Endothelial cell of umbilical vein (primary cell): ENCODE results near the gene PTGDS. TPM values are rescaled to one million over a fixed set of nuclear protein-coding genes. Genes with fewer than 3 reads are reported as not detected.

Experiments used
- BruUV-seq: library from RNA; stranded (reverse); fragments of 400-500 nt; replicated peaks from 2 replicates; lab custom pipeline; 2021; lab: Mats Ljungman, UMichigan
- CTCF ChIA-PET: fragments of 300-600, 350-600 bp; sonication (Branson Sonifier 250); formaldehyde crosslinking; loops from one replicate; lab custom pipeline; 2021; ENCODE audit warnings: antibody characterized with exemption, inconsistent platforms; lab: Charles Lee
- POLR2A ChIA-PET: fragments of 300-600, 350-600 bp; sonication (Branson Sonifier 250); formaldehyde crosslinking; loops from one replicate; lab custom pipeline; 2021; ENCODE audit warnings: antibody characterized with exemption, inconsistent platforms; lab: Charles Lee
- DNase-seq: peaks from one replicate; pipeline ENCODE4 v3.0.0-alpha.2; 2011; ENCODE audit warnings: low read depth, low spot score
- FAIRE-seq: peaks from 2 replicates; lab custom pipeline; 2011; peaks lifted over from hg19 to GRCh38; lab: Jason Lieb, UNC
- H2AFZ ChIP-seq: 2 replicates; pipeline ENCODE4 v1.6.0; 2012; ENCODE audit warnings: low read depth, low read length, control low read depth, inconsistent platforms
- H3K27ac ChIP-seq: 2 replicates; pipeline ENCODE4 v1.5.1; 2011; ENCODE audit warnings: low read depth, mild to moderate bottlenecking, control low read depth, low read length, moderate library complexity; ENCODE audit not compliant: insufficient read depth
- H3K27me3 ChIP-seq, 2 experiments: 2 replicates each; pipeline versions ENCODE4 v1.6.0 to v1.6.1; 2011; ENCODE audit warnings: low read length in 2 of 2, mixed read lengths in 1 of 2; ENCODE audit not compliant: control insufficient read depth in 2 of 2, insufficient read depth in 2 of 2
- H3K36me3 ChIP-seq, 2 experiments: 2 replicates in 1 of 2; 3 replicates in 1 of 2; pipeline ENCODE4 v1.5.1; 2011; ENCODE audit warnings: low read length in 2 of 2, mild to moderate bottlenecking in 1 of 2, moderate library complexity in 1 of 2; ENCODE audit not compliant: control insufficient read depth in 2 of 2, insufficient read depth in 2 of 2; ENCODE audit errors: extremely low read depth in 1 of 2
- H3K4me1 ChIP-seq: 3 replicates; pipeline ENCODE4 v1.5.1; 2011; ENCODE audit warnings: mild to moderate bottlenecking, low read length; ENCODE audit not compliant: control insufficient read depth, insufficient read depth; ENCODE audit errors: extremely low read depth
- H3K4me2 ChIP-seq: 2 replicates; pipeline ENCODE4 v1.6.1; 2011; ENCODE audit warnings: low read length, control low read depth, mixed read lengths; ENCODE audit not compliant: insufficient read depth
- H3K4me3 ChIP-seq, 3 experiments: fragments of 200-600 bp in 1 of 3; sonication (generic), shearing (Covaris generic) in 1 of 3; replicated peaks in 1 of 3; 2 replicates each; pipeline ENCODE4 v1.5.1; 2011 to 2016; ENCODE audit warnings: control low read depth in 3 of 3, low read length in 3 of 3, mild to moderate bottlenecking in 2 of 3, inconsistent platforms in 1 of 3, low read depth in 1 of 3, moderate library complexity in 1 of 3; ENCODE audit not compliant: insufficient read depth in 1 of 3
- H3K79me2 ChIP-seq: 2 replicates; pipeline ENCODE4 v1.6.0; 2012; ENCODE audit warnings: low read length, inconsistent platforms; ENCODE audit not compliant: control insufficient read depth, insufficient read depth
- H3K9ac ChIP-seq: replicated peaks from 2 replicates; pipeline ENCODE3; 2011; ENCODE audit warnings: low read length, control low read depth; ENCODE audit not compliant: insufficient read depth; ENCODE audit errors: extremely low read depth
- H3K9me1 ChIP-seq: replicated peaks from 3 replicates; pipeline ENCODE4 v1.6.0; 2011; ENCODE audit warnings: mild to moderate bottlenecking, low read length; ENCODE audit not compliant: control insufficient read depth, insufficient read depth; ENCODE audit errors: extremely low read depth
- H3K9me3 ChIP-seq: replicated peaks from 2 replicates; pipeline ENCODE4 v1.5.1; 2012; ENCODE audit warnings: low read length, inconsistent platforms; ENCODE audit not compliant: control insufficient read depth, insufficient read depth
- H4K20me1 ChIP-seq: replicated peaks from 2 replicates; pipeline ENCODE3; 2011; ENCODE audit warnings: mild to moderate bottlenecking, low read length; ENCODE audit not compliant: control insufficient read depth, insufficient read depth; ENCODE audit errors: extremely low read depth
- EZH2 ChIP-seq: IDR thresholded peaks from 2 replicates; pipeline ENCODE4 v1.6.1; 2012; ENCODE audit warnings: borderline replicate concordance, low read depth, mild to moderate bottlenecking, moderate library complexity, low read length, inconsistent platforms; ENCODE audit not compliant: severe bottlenecking
- GATA2 ChIP-seq: IDR thresholded peaks from 2 replicates; pipeline ENCODE4 v1.7.0; 2011; ENCODE audit warnings: low read depth, mild to moderate bottlenecking, moderate library complexity, mixed read lengths, low read length; ENCODE audit not compliant: insufficient read length, insufficient read depth
- JUN ChIP-seq: IDR thresholded peaks from 2 replicates; pipeline ENCODE4 v1.6.1; 2011; ENCODE audit warnings: borderline replicate concordance, low read depth; ENCODE audit not compliant: insufficient read length, insufficient read depth
- MAX ChIP-seq: IDR thresholded peaks from 2 replicates; pipeline ENCODE4 v1.6.1; 2011; ENCODE audit not compliant: insufficient read depth, insufficient read length
- MYC ChIP-seq: IDR thresholded peaks from one replicate; pipeline ENCODE4 v1.6.1; 2011; ENCODE audit warnings: mild to moderate bottlenecking, low read depth, low read length
- dilution Hi-C: fragments of 300-500 bp; cut with MboI; formaldehyde crosslinking; loops from one replicate; pipeline ENCODE4 v1.15.0; 2019; ENCODE audit warnings: low sequenced_read_pairs; ENCODE audit not compliant: extremely low pct_ligation_motif_present
- intact Hi-C: fragments of 100-400 bp; cut with micrococcal nuclease; formaldehyde crosslinking; loops from one replicate; pipeline ENCODE4 v1.10.0; 2022
- polyA plus RNA-seq, 4 experiments: library from polyadenylated mRNA; depleted of rRNA in 3 of 4; stranded (reverse) in 3 of 4; unstranded in 1 of 4; fragments of >200 nt; gene quantifications; 2 replicates each; pipeline versions ENCODE4 v1.2.1 to v1.2.3, GENCODE V29; 2011 to 2012; ENCODE audit warnings: missing spikeins in 1 of 4
- total RNA-seq: library from RNA; stranded (reverse); gene quantifications from 2 replicates; pipeline ENCODE4 v1.2.3, GENCODE V29; 2021

Gene PTGDS
- total and polyA plus RNA-seq, 2 donors (not counting 3 experiments of a cell fraction or from before 2014, with no cell fraction given): not detected

GRCh38 chr9:136949239-136949816 is 28.0 kb upstream of the PTGDS start:
- Histone ChIP-seq H2AFZ (peak overlapping the region; percentile 57), H3K36me3 (no peaks in the 10 kb centered on the region), H3K4me1 (peaks cover 5% of the 10 kb centered on the region), H4K20me1 (no peaks in the 10 kb centered on the region), H3K4me3 (peak overlapping the region; percentile 4 to 77 (median 4)), H3K27ac (no peak overlapping the region), H3K79me2 (no peaks in the 10 kb centered on the region), H3K4me2 (peak overlapping the region; percentile 54), H3K9ac (peak overlapping the region; percentile 23), H3K9me3 (no peaks in the 10 kb centered on the region), H3K27me3 (no peaks in the 10 kb centered on the region), H3K9me1 (no peaks in the 10 kb centered on the region)
- no TSS peak for BruUV-seq
- no peak for TF ChIP-seq EZH2
- no peak for TF ChIP-seq MAX
- TF ChIP-seq GATA2: no peak
- TF ChIP-seq JUN: no peak
- TF ChIP-seq MYC: no peak
- DNase-seq (no peak), FAIRE-seq (no peak)
- dilution Hi-C loops (loop anchor here (25.0 kb wide), 1 partner anchor 137 kb away; the partner anchor contains the start of gene RABL6), intact Hi-C loops (loop anchor here (5.0 kb wide), 1 partner anchor 43 kb away; the partner anchor contains the start of gene PAXX)
- ChIA-PET POLR2A (interaction anchor here (0.6 kb wide), 1 partner anchor 29 kb away, joined by 7 read pairs; no protein-coding TSS in a partner anchor), CTCF (interaction anchor here (0.8 to 1.6 kb wide), 4 partner anchors 43 to 107 kb away, joined by 4 to 6 read pairs (median 4); partner anchors contain the start of genes AJM1 and PAXX)
